ENCODE data around the gene WDR55. TPM values are rescaled to one million over a fixed set of nuclear protein-coding genes. Genes with fewer than 3 reads are reported as not detected.
"Not testable (repeated sequence)": the region's sequence is repeated elsewhere in the genome, so short reads cannot be mapped to it uniquely, and the experiment has no call there.

The WDR55 gene
- total RNA-seq, 1 experiment from 2014 or later: 29.2 TPM

GRCh38 chr5:140690941-140691924, 26.5 kb downstream of the WDR55 start, which contains the start of the genes HARS1 and HARS2:
Gene HARS1 (minus strand): TSS chr5:140691370. CDS start chr5:140691304, 66 bp downstream.
Gene HARS2 (plus strand): TSS chr5:140691455. CDS start chr5:140691649, 194 bp downstream.
- in situ Hi-C loops (cut with HindIII; ENCODE audit: low pct_unique_long_range_greater_than_20kb, low sequenced_read_pairs): no loop called here
- peak; percentile 95 for DNase-seq (ENCODE audit: low read depth, low spot score)

GRCh38 chr5:140694276-140694675, 29.6 kb downstream of the WDR55 start:
- in situ Hi-C loops (cut with HindIII; ENCODE audit: low pct_unique_long_range_greater_than_20kb, low sequenced_read_pairs): no loop called here
- no peak for DNase-seq (ENCODE audit: low read depth, low spot score)

DNA sequence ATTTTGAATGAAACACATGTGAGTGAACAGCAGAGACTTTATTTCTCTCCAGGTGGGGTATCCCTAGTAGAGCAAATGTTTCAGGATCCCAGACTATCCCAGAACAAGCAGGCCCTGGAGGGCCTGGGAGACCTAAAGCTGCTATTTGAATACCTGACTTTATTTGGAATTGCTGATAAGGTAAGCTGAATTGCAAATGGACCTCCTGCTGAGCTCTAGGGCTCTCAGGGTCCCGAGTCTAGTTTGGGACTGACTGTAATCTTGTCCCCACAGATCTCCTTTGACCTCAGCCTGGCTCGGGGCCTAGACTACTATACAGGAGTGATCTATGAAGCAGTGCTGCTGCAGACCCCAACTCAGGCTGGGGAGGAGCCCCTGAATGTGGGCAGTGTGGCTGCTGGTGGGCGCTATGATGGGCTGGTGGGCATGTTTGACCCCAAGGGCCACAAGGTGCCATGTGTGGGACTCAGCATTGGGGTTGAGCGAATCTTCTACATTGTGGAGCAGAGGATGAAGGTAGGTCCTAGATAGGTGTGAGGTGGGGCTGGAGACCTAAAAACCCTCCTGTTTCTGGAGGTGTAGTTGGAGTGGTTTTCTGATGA, 32.3 kb downstream of the WDR55 start:
- in situ Hi-C loops (cut with HindIII; ENCODE audit: low pct_unique_long_range_greater_than_20kb, low sequenced_read_pairs): no loop called here
- DNase-seq (ENCODE audit: low read depth, low spot score): no peak

GRCh38 chr5:140700177-140701144, 35.8 kb downstream of the WDR55 start, which contains the start of gene ZMAT2:
Gene ZMAT2 (plus strand): TSS chr5:140700447. CDS start chr5:140700461, 14 bp downstream.
- in situ Hi-C loops (cut with HindIII; ENCODE audit: low pct_unique_long_range_greater_than_20kb, low sequenced_read_pairs): no loop called here
- DNase-seq (ENCODE audit: low read depth, low spot score): peak; percentile 98

- in situ Hi-C loops (cut with HindIII; ENCODE audit: low pct_unique_long_range_greater_than_20kb, low sequenced_read_pairs): no loop called here
- no peak for DNase-seq (ENCODE audit: low read depth, low spot score)
These were observed 43.1 kb downstream of the WDR55 start for GRCh38 chr5:140707812-140708211.

DNA sequence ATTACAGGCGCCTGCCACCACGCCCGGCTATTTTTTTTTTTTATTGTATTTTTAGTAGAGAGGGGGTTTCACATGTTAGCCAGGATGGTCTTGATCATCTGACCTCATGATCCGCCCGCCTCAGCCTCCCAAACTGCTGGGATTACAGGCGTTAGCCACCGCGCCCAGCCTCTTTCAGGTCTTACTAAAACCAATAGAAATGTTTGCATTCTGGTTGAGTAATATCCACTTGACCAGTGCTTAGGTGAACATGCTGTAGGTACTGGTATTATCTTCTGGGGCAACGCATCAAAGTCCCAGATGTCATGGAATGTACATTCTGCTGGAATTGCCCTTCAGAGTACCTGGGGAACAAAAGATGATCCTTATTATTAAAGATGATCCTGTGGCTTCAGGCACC, 44.1 kb downstream of the WDR55 start:
- DNase-seq (ENCODE audit: low read depth, low spot score); in situ Hi-C loops (cut with HindIII; ENCODE audit: low pct_unique_long_range_greater_than_20kb, low sequenced_read_pairs): not testable (repeated sequence)

GRCh38 chr5:140710899-140711552, 46.3 kb downstream of the WDR55 start:
- peak; percentile 97 for DNase-seq (ENCODE audit: low read depth, low spot score)
- in situ Hi-C loops (cut with HindIII; ENCODE audit: low pct_unique_long_range_greater_than_20kb, low sequenced_read_pairs): no loop called here

DNA sequence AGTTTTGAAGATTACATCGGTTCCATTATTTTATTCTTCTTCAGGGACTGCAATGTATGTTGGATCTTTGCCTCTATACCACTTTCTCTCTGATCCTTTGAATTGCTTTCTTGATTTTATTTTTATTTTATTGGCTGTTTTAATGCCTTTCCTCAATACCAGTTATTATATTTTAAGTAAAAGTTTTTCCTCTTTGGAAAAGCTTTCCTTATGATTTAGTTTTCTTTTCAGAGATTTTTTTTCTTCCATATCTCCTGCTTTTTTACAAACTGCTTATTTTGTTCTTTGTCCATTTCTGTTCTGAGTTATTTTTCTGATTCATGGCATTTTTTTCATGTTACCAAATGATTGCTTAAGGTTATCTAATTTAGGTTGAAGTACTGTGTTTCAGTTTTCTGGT, 47.1 kb downstream of the WDR55 start:
- in situ Hi-C loops (cut with HindIII; ENCODE audit: low pct_unique_long_range_greater_than_20kb, low sequenced_read_pairs): no loop called here
- no peak for DNase-seq (ENCODE audit: low read depth, low spot score)

- in situ Hi-C loops (cut with HindIII; ENCODE audit: low pct_unique_long_range_greater_than_20kb, low sequenced_read_pairs): no loop called here
These were observed 48.9 kb downstream of the WDR55 start for GRCh38 chr5:140713562-140714094.

DNA sequence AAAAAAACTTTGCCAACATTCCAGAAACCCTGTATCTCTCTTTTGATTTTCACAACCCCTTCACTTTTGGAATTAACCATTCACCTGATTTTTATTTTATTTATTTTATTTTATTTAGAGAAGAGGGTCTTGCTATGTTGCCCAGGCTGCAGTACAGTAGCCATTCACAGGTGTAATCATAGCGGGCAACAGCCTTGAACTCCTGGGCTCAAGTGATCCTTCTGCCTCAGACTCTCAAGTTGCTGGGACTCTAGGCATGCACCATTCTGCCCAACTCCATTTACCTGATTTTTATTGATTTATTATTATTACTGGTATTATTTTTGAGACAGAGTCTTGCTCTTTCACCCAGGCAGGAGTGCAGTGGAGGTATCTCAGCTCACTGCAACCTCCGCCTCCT, 51.5 kb downstream of the WDR55 start:
- DNase-seq (ENCODE audit: low read depth, low spot score); in situ Hi-C loops (cut with HindIII; ENCODE audit: low pct_unique_long_range_greater_than_20kb, low sequenced_read_pairs): not testable (repeated sequence)

More at GRCh38 chr5:140713562-140714094, 48.9 kb downstream of the WDR55 start:
- DNase-seq (ENCODE audit: low read depth, low spot score): no peak

GRCh38 chr5:140718266-140718592, 53.5 kb downstream of the WDR55 start:
- in situ Hi-C loops (cut with HindIII; ENCODE audit: low pct_unique_long_range_greater_than_20kb, low sequenced_read_pairs): no loop called here
- no peak for DNase-seq (ENCODE audit: low read depth, low spot score)

GRCh38 chr5:140720738-140721137, 56.0 kb downstream of the WDR55 start:
- peak; percentile 17 for DNase-seq (ENCODE audit: low read depth, low spot score)

GRCh38 chr5:140721395-140721794, 56.7 kb downstream of the WDR55 start:
- in situ Hi-C loops (cut with HindIII; ENCODE audit: low pct_unique_long_range_greater_than_20kb, low sequenced_read_pairs): not testable (repeated sequence)

More at GRCh38 chr5:140720738-140721137, 56.0 kb downstream of the WDR55 start:
- in situ Hi-C loops (cut with HindIII; ENCODE audit: low pct_unique_long_range_greater_than_20kb, low sequenced_read_pairs): not testable (repeated sequence)

More at GRCh38 chr5:140721395-140721794, 56.7 kb downstream of the WDR55 start:
- DNase-seq (ENCODE audit: low read depth, low spot score): not testable (repeated sequence)
